H9 (cell line): ENCODE data around the gene SLC26A6. TPM values are rescaled to one million over a fixed set of nuclear protein-coding genes. Genes with fewer than 3 reads are reported as not detected.

Source experiments
- DNase-seq: peaks from one replicate; pipeline ENCODE4 v3.0.0-alpha.2; 2017
- H2AFZ ChIP-seq: one replicate; pipeline ENCODE4 v1.6.1; 2013; ENCODE audit warnings: mild to moderate bottlenecking, low read length, control low read depth, moderate library complexity
- H2AK5ac ChIP-seq: 2 replicates; pipeline ENCODE4 v1.6.1; 2013; ENCODE audit warnings: low read length, control low read depth, mixed read lengths; ENCODE audit not compliant: insufficient read length
- H2BK120ac ChIP-seq: one replicate; pipeline ENCODE4 v1.6.1; 2013; ENCODE audit warnings: low read depth, mild to moderate bottlenecking, low read length, control low read depth, inconsistent platforms; ENCODE audit not compliant: poor library complexity, severe bottlenecking
- H2BK12ac ChIP-seq: 2 replicates; pipeline ENCODE4 v1.6.1; 2013; ENCODE audit warnings: low read length, control low read depth, mixed read lengths, low read depth; ENCODE audit not compliant: insufficient read length
- H2BK15ac ChIP-seq: 2 replicates; pipeline ENCODE4 v1.6.1; 2013; ENCODE audit warnings: low read depth, low read length, control low read depth
- H2BK20ac ChIP-seq: one replicate; pipeline ENCODE4 v1.6.1; 2013; ENCODE audit warnings: low read depth, mild to moderate bottlenecking, low read length, control low read depth, inconsistent platforms; ENCODE audit not compliant: poor library complexity, severe bottlenecking
- H2BK5ac ChIP-seq: 2 replicates; pipeline ENCODE4 v1.6.1; 2013; ENCODE audit warnings: low read length, control low read depth, mixed read lengths; ENCODE audit not compliant: insufficient read length
- H3K14ac ChIP-seq: 2 replicates; pipeline ENCODE4 v1.6.1; 2013; ENCODE audit warnings: low read length, control low read depth; ENCODE audit not compliant: insufficient read depth
- H3K18ac ChIP-seq: 2 replicates; pipeline ENCODE4 v1.6.1; 2013; ENCODE audit warnings: low read depth, mild to moderate bottlenecking, mixed read lengths, low read length, control low read depth; ENCODE audit not compliant: insufficient read length
- H3K23ac ChIP-seq: 2 replicates; pipeline ENCODE4 v1.6.1; 2013; ENCODE audit warnings: low read length, control low read depth, mixed read lengths, low read depth; ENCODE audit not compliant: insufficient read length
- H3K23me2 ChIP-seq: 2 replicates; pipeline ENCODE4 v1.6.1; 2013; ENCODE audit warnings: low read depth, mild to moderate bottlenecking, mixed read lengths, low read length, control low read depth; ENCODE audit not compliant: insufficient read length, poor library complexity, severe bottlenecking
- H3K27ac ChIP-seq: 2 replicates; pipeline ENCODE4 v1.5.1; 2013; ENCODE audit warnings: low read length, control low read depth, mixed read lengths, low read depth; ENCODE audit not compliant: insufficient read length
- H3K27me3 ChIP-seq: 2 replicates; pipeline ENCODE4 v1.6.1; 2013; ENCODE audit warnings: low read length, control low read depth, inconsistent platforms; ENCODE audit not compliant: insufficient read depth
- H3K4ac ChIP-seq: 2 replicates; pipeline ENCODE4 v1.6.1; 2013; ENCODE audit warnings: low read depth, mild to moderate bottlenecking, control low read depth, inconsistent platforms, low read length, moderate library complexity
- H3K4me1 ChIP-seq: 2 replicates; pipeline ENCODE4 v1.6.1; 2013; ENCODE audit warnings: low read length, control low read depth, inconsistent platforms; ENCODE audit not compliant: insufficient read depth
- H3K4me2 ChIP-seq: 2 replicates; pipeline ENCODE4 v1.6.1; 2013; ENCODE audit warnings: low read length, control low read depth, mixed read lengths; ENCODE audit not compliant: insufficient read length, insufficient read depth
- H3K56ac ChIP-seq: 2 replicates; pipeline ENCODE4 v1.6.1; 2013; ENCODE audit warnings: low read depth, mild to moderate bottlenecking, mixed read lengths, low read length, control low read depth; ENCODE audit not compliant: insufficient read length
- H3K79me1 ChIP-seq: 2 replicates; pipeline ENCODE4 v1.6.1; 2013; ENCODE audit warnings: low read depth, mild to moderate bottlenecking, moderate library complexity, low read length, control low read depth, inconsistent platforms; ENCODE audit not compliant: insufficient read depth, poor library complexity, severe bottlenecking
- H3K79me2 ChIP-seq: 2 replicates; pipeline ENCODE4 v1.6.1; 2013; ENCODE audit warnings: low read length, control low read depth, inconsistent platforms; ENCODE audit not compliant: insufficient read depth
- H3K9ac ChIP-seq: 2 replicates; pipeline ENCODE4 v1.6.1; 2013; ENCODE audit warnings: low read length, control low read depth, mixed read lengths; ENCODE audit not compliant: insufficient read length; ENCODE audit errors: extremely low read depth
- H3K9me3 ChIP-seq: one replicate; pipeline ENCODE4 v1.6.1; 2013; ENCODE audit warnings: low read depth, low read length, inconsistent platforms; ENCODE audit not compliant: control insufficient read depth
- H3T11ph ChIP-seq: one replicate; pipeline ENCODE4 v1.6.1; 2013; ENCODE audit warnings: mild to moderate bottlenecking, low read length, control low read depth, inconsistent platforms
- H4K20me1 ChIP-seq: one replicate; pipeline ENCODE4 v1.6.1; 2013; ENCODE audit not compliant: control insufficient read depth, insufficient read length, insufficient read depth
- H4K5ac ChIP-seq: 2 replicates; pipeline ENCODE4 v1.6.1; 2013; ENCODE audit warnings: low read depth, mild to moderate bottlenecking, mixed read lengths, low read length, control low read depth; ENCODE audit not compliant: insufficient read length
- H4K8ac ChIP-seq: replicated peaks from 2 replicates; pipeline ENCODE4 v1.6.1; 2013; ENCODE audit warnings: low read length, control low read depth, mixed read lengths, low read depth; ENCODE audit not compliant: insufficient read length
- H4K91ac ChIP-seq: 2 replicates; pipeline ENCODE4 v1.6.1; 2013; ENCODE audit warnings: low read depth, mild to moderate bottlenecking, moderate library complexity, mixed read lengths, low read length, control low read depth; ENCODE audit not compliant: insufficient read length
- H3K27ac Mint-ChIP-seq, 3 experiments: 2 replicates in 2 of 3; 3 replicates in 1 of 3; pipeline ENCODE4 v1.8.0; 2020 to 2021; ENCODE audit warnings: mixed read lengths in 3 of 3, mild to moderate bottlenecking in 1 of 3, moderate library complexity in 1 of 3
- H3K27me3 Mint-ChIP-seq: 2 replicates; pipeline ENCODE4 v1.8.0; 2021; ENCODE audit warnings: low read depth, mild to moderate bottlenecking, moderate library complexity, mixed read lengths
- H3K36me3 Mint-ChIP-seq, 3 experiments: 2 replicates in 2 of 3; 3 replicates in 1 of 3; pipeline ENCODE4 v1.8.0; 2020 to 2021; ENCODE audit warnings: low read depth in 3 of 3, mixed read lengths in 3 of 3; ENCODE audit not compliant: insufficient read depth in 1 of 3
- H3K4me1 Mint-ChIP-seq, 2 experiments: 2 replicates each; pipeline ENCODE4 v1.8.0; 2020; ENCODE audit warnings: mixed read lengths in 2 of 2
- H3K4me3 Mint-ChIP-seq, 2 experiments: 2 replicates in 1 of 2; 3 replicates in 1 of 2; pipeline ENCODE4 v1.8.0; 2020 to 2021; ENCODE audit warnings: mild to moderate bottlenecking in 2 of 2, mixed read lengths in 2 of 2, moderate library complexity in 1 of 2
- H3K9me3 Mint-ChIP-seq, 2 experiments: 2 replicates in 1 of 2; 3 replicates in 1 of 2; pipeline ENCODE4 v1.8.0; 2020; ENCODE audit warnings: mild to moderate bottlenecking in 2 of 2, mixed read lengths in 2 of 2, moderate library complexity in 1 of 2
- CTCF ChIP-seq: fragments of 200-600 bp; sonication (generic); conservative IDR thresholded peaks from 3 replicates; pipeline ENCODE4 v1.8.0; 2021; ENCODE audit warnings: antibody characterized with exemption, mild to moderate bottlenecking
- WGBS: extraction: QIAGEN DNeasy Blood & Tissue Kit; methylation state at CpG from one replicate; pipeline ENCODE4 v1.1.7; 2013; ENCODE audit warnings: missing lambda C conversion rate, low lambda C conversion rate, mixed read lengths; ENCODE audit not compliant: insufficient read length; ENCODE audit errors: extremely low coverage; 5-methylcytosine and 5-hydroxymethylcytosine counted together
- total RNA-seq: library from RNA; stranded (reverse); gene quantifications from 2 replicates; pipeline ENCODE4 v1.2.1, GENCODE V29; 2021

The SLC26A6 gene
- total RNA-seq, 1 experiment from 2014 or later, result 61.3 TPM

DNA sequence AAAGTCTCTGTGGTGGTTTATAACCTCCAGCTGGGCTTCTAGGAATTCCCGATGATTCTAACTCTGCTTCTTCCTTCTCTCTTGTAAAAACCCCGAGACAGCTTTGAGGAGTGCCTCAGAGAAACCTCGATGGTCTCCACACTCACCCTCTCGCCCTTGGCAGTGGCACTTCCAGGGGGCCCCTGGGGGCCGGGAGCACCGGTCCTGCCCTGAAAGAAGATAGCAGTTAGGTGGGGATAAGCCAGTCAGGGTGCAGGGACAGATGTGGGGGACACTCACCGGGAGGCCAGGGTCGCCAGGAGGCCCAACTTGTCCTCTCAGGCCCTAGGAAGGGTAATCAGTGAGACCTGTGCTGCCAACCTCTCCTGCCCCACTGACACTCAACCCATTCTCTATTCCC lies 49.9 kb downstream of the SLC26A6 start:
- Histone ChIP-seq H3K9me3 (no peaks in the 10 kb centered on the region), H2AFZ (no peak overlapping the region), H4K5ac (no peak overlapping the region), H3T11ph (no peak overlapping the region), H2BK15ac (no peak overlapping the region), H2BK20ac (no peak overlapping the region), H2BK120ac (no peak overlapping the region), H4K8ac (no peak overlapping the region), H3K18ac (no peak overlapping the region), H3K14ac (no peak overlapping the region), H3K79me1 (no peaks in the 10 kb centered on the region), H3K4me1 (no peaks in the 10 kb centered on the region), H3K23ac (no peak overlapping the region), H3K23me2 (no peaks in the 10 kb centered on the region), H3K56ac (no peak overlapping the region), H3K4ac (no peak overlapping the region), H4K91ac (no peak overlapping the region), H4K20me1 (no peaks in the 10 kb centered on the region), H2BK12ac (no peak overlapping the region), H2AK5ac (no peak overlapping the region), H3K27me3 (no peaks in the 10 kb centered on the region), H2BK5ac (no peak overlapping the region), H3K9ac (no peak overlapping the region), H3K4me2 (no peak overlapping the region), H3K79me2 (no peaks in the 10 kb centered on the region), H3K27ac (no peak overlapping the region)
- 0 out of 7 replicates have a peak overlapping the region, but pooled peaks of 1 of the 3 experiments have one; percentile 14 for H3K27ac Mint-ChIP-seq
- no CpG with 5 or more reads among the region's 8 CpGs for WGBS
- peaks cover 0 to 4% (median 0%) of the 10 kb centered on the region in 3 experiments; a peak in 3 of 7 replicates for H3K36me3 Mint-ChIP-seq
- H3K4me1 Mint-ChIP-seq, result peaks cover 5 to 11% of the 10 kb centered on the region in 2 experiments; a peak in 2 of 4 replicates
- H3K9me3 Mint-ChIP-seq, result no peaks in the 10 kb centered on the region
- DNase-seq, result no peak
- H3K27me3 Mint-ChIP-seq, result no peaks in the 10 kb centered on the region
- no peak overlapping the region for H3K4me3 Mint-ChIP-seq
- TF ChIP-seq CTCF, result no peak
